ENCODE measurements around the gene EIF2S3. TPM values are rescaled to one million over a fixed set of nuclear protein-coding genes. Genes with fewer than 3 reads are reported as not detected.
A peak's percentile ranks its signal among the peaks of the same experiment; 100 is the strongest.

Gene EIF2S3
- total RNA-seq (10 to 100 TPM; 65.4 to 66.5 TPM), polyA plus RNA-seq (ENCODE audit: insufficient read depth, low read depth, low replicate concordance) (44.0 TPM)
- long read RNA-seq, donor 1, transcript EIF2S3-201 (12 exons, 2,858 nt) = major isoform, 27 of 41 reads
- long read RNA-seq, donor 1, partial matches to known transcripts = 13 of 41 reads
- long read RNA-seq, donor 1, other reads (novel, unspliced or antisense) = 0 of 41 reads
- long read RNA-seq, donor 2, transcript EIF2S3-201 (12 exons, 2,858 nt) = major isoform, 13 of 14 reads
- long read RNA-seq, donor 2, partial matches to known transcripts = 0 of 14 reads
- long read RNA-seq, donor 2, other reads (novel, unspliced or antisense) = 0 of 14 reads

DNA sequence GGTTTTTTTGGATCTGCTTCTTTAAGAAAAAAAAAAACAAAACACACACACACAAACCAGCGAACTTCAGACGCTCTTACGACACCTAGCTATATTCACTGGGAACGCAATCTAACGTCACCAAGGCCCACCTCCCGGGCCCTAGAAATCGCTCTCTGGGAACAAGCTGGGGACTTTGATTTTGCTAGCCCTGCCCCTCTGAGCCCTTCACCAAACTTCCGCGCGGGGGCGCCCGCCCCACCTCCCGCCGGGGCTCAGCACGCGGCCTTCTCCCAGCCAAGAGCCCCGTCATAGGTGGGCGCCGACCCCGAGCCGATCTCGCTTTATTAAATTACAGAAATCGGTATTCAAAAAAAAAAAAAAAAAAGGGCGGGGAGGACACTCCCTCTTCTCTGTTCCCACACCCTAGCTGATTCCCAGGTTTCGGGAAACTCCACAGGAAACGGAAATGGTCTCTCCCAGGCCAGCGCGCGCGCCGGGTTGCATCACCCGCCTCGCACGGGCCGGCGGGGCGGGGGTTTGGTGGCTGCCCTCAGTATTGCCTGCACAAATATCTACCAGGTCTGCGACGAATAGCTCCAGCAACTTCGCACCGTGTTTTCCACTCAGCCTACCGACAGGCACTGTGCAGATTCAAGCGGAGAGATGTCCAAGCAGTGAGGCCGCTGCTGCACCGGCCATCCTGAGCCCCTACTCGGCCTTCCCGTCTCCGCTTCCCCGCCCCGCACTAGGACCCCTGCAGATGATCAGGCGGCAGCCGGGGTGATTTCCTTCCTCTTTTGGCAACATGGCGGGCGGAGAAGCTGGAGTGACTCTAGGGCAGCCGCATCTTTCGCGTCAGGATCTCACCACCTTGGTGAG, at the start of gene EIF2S3:
Gene EIF2S3 (plus strand): TSS at position 775 of the 861 bp plus-strand sequence. CDS start 13 bp downstream, at position 788.
- H3K4me1 ChIP-seq = no peaks in the 10 kb centered on the region
- TF ChIP-seq, protein P1, sequence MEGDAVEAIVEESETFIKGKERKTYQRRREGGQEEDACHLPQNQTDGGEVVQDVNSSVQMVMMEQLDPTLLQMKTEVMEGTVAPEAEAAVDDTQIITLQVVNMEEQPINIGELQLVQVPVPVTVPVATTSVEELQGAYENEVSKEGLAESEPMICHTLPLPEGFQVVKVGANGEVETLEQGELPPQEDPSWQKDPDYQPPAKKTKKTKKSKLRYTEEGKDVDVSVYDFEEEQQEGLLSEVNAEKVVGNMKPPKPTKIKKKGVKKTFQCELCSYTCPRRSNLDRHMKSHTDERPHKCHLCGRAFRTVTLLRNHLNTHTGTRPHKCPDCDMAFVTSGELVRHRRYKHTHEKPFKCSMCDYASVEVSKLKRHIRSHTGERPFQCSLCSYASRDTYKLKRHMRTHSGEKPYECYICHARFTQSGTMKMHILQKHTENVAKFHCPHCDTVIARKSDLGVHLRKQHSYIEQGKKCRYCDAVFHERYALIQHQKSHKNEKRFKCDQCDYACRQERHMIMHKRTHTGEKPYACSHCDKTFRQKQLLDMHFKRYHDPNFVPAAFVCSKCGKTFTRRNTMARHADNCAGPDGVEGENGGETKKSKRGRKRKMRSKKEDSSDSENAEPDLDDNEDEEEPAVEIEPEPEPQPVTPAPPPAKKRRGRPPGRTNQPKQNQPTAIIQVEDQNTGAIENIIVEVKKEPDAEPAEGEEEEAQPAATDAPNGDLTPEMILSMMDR (IDR thresholded peaks at IDR 0.05) = peak; percentile 32 to 51 (median 48)
- no peak for TF ChIP-seq POLR2A (IDR thresholded peaks at IDR 0.05)
- H3K4me3 ChIP-seq = peak within 1 kb of the TSS; percentile 66 to 76
- H3K27ac ChIP-seq = peak within 1 kb of the TSS; percentile 79 to 88
- no peaks in the 10 kb centered on the region for H3K27me3 ChIP-seq
- peak; percentile 89 for DNase-seq
- no peaks in the 10 kb centered on the region for H3K9me3 ChIP-seq
- 0 to 1% methylated on average over 19 to 55 of the region's 57 CpGs for WGBS, 2 donors
- H3K36me3 ChIP-seq (ENCODE audit: low read depth, missing control alignments) = no peaks in the 10 kb centered on the region
- intact Hi-C loops (cut with DNase I; ENCODE audit: low total_unique reads) = no loop called here

GRCh38 chrX:24005028-24005427, 49.7 kb upstream of the EIF2S3 start:
- Histone ChIP-seq H3K27me3 (no peaks in the 10 kb centered on the region), H3K9me3 (no peaks in the 10 kb centered on the region), H3K27ac (no peak overlapping the region), H3K36me3 (ENCODE audit: low read depth, missing control alignments) (no peaks in the 10 kb centered on the region), H3K4me1 (no peaks in the 10 kb centered on the region), H3K4me3 (no peak overlapping the region)
- 70 to 82% methylated on average over 1 of the region's 1 CpG for WGBS, 2 donors
- no peak for TF ChIP-seq POLR2A (IDR thresholded peaks at IDR 0.05)
- TF ChIP-seq, protein P1 (IDR thresholded peaks at IDR 0.05) = no peak
- intact Hi-C loops (cut with DNase I; ENCODE audit: low total_unique reads) = no loop called here
- DNase-seq = no peak

GRCh38 chrX:24005867-24006266, 48.9 kb upstream of the EIF2S3 start:
- 70 to 72% methylated on average over 9 of the region's 9 CpGs for WGBS, 2 donors
- TF ChIP-seq, protein P1 (IDR thresholded peaks at IDR 0.05) = no peak
- no peak for TF ChIP-seq POLR2A (IDR thresholded peaks at IDR 0.05)

GRCh38 chrX:24012266-24012665, 42.5 kb upstream of the EIF2S3 start:
- WGBS, 2 donors = 46 to 79% methylated on average over 1 of the region's 1 CpG
- TF ChIP-seq, protein P1 (IDR thresholded peaks at IDR 0.05) = no peak
- TF ChIP-seq POLR2A (IDR thresholded peaks at IDR 0.05) = no peak
- intact Hi-C loops (cut with DNase I; ENCODE audit: low total_unique reads) = no loop called here
- H3K36me3 ChIP-seq (ENCODE audit: low read depth, missing control alignments) = no peaks in the 10 kb centered on the region
- no peaks in the 10 kb centered on the region for H3K4me1 ChIP-seq
- H3K4me3 ChIP-seq = no peak overlapping the region
- no peaks in the 10 kb centered on the region for H3K27me3 ChIP-seq
- no peak overlapping the region for H3K27ac ChIP-seq
- DNase-seq = no peak
- no peaks in the 10 kb centered on the region for H3K9me3 ChIP-seq

More at GRCh38 chrX:24005867-24006266, 48.9 kb upstream of the EIF2S3 start:
- no peaks in the 10 kb centered on the region for H3K4me1 ChIP-seq
- H3K27ac ChIP-seq = no peak overlapping the region
- DNase-seq = no peak
- intact Hi-C loops (cut with DNase I; ENCODE audit: low total_unique reads) = no loop called here
- no peak overlapping the region for H3K4me3 ChIP-seq
- H3K36me3 ChIP-seq (ENCODE audit: low read depth, missing control alignments) = no peaks in the 10 kb centered on the region
- H3K27me3 ChIP-seq = no peaks in the 10 kb centered on the region
- H3K9me3 ChIP-seq = no peaks in the 10 kb centered on the region

All from testis (tissue), 5 donors.